Tibial nerve (tissue), 4 donors: Measurements from ENCODE around the gene NTSR1.

Experiments used
- EP300 ChIP-seq, 2 donors: sonication (generic); formaldehyde crosslinking; IDR thresholded peaks; one replicate each; pipeline ENCODE4 v1.6.1; 2017; ENCODE audit warnings: antibody characterized with exemption in 2 of 2, mild to moderate bottlenecking in 1 of 2
- POLR2A ChIP-seq, 2 donors: fragments of 450-650 bp; IDR thresholded peaks; one replicate each; pipeline ENCODE4 v1.6.1; 2017; ENCODE audit warnings: antibody characterized with exemption in 2 of 2, mild to moderate bottlenecking in 2 of 2, moderate library complexity in 2 of 2
- TF ChIP-seq, protein P1 (sequence below), 5 experiments: fragments of 200-600 bp in 3 of 5; fragments of 450-650 bp in 2 of 5; sonication (generic) in 3 of 5; IDR thresholded peaks; one replicate each; pipeline ENCODE4 v1.5.1; 2016 to 2019; ENCODE audit warnings: antibody characterized with exemption in 5 of 5, mild to moderate bottlenecking in 3 of 5, moderate library complexity in 2 of 5

GRCh38 chr20:62732031-62732760 lies 23.6 kb downstream of the NTSR1 start:
- TF ChIP-seq, protein P1, sequence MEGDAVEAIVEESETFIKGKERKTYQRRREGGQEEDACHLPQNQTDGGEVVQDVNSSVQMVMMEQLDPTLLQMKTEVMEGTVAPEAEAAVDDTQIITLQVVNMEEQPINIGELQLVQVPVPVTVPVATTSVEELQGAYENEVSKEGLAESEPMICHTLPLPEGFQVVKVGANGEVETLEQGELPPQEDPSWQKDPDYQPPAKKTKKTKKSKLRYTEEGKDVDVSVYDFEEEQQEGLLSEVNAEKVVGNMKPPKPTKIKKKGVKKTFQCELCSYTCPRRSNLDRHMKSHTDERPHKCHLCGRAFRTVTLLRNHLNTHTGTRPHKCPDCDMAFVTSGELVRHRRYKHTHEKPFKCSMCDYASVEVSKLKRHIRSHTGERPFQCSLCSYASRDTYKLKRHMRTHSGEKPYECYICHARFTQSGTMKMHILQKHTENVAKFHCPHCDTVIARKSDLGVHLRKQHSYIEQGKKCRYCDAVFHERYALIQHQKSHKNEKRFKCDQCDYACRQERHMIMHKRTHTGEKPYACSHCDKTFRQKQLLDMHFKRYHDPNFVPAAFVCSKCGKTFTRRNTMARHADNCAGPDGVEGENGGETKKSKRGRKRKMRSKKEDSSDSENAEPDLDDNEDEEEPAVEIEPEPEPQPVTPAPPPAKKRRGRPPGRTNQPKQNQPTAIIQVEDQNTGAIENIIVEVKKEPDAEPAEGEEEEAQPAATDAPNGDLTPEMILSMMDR (IDR thresholded peaks at IDR 0.05), result no peak
- TF ChIP-seq EP300 (IDR thresholded peaks at IDR 0.05), result no peak
- TF ChIP-seq POLR2A (IDR thresholded peaks at IDR 0.05), result no peak
